Lower lobe of right lung (tissue), 2 donors: Measurements from ENCODE around the gene MICALL1. TPM values are rescaled to one million over a fixed set of nuclear protein-coding genes. Genes with fewer than 3 reads are reported as not detected.

Experiments used
- ATAC-seq, 2 donors: fragments of 200-7000 bp; cut with Tn5 transposase; one replicate each; pipeline ENCODE4 v1.9.1; 2020 to 2022; ENCODE audit warnings: mild to moderate bottlenecking in 2 of 2, moderate library complexity in 2 of 2
- DNase-seq: peaks from one replicate; pipeline ENCODE4 v3.0.0-alpha.2; 2020
- H3K27ac ChIP-seq: fragments of 200-600 bp; one replicate; pipeline ENCODE4 v1.8.0; 2022
- H3K27me3 ChIP-seq: fragments of 200-600 bp; one replicate; pipeline ENCODE4 v1.8.0; 2022; ENCODE audit warnings: low read depth
- H3K36me3 ChIP-seq: fragments of 200-600 bp; one replicate; pipeline ENCODE4 v1.8.0; 2022; ENCODE audit warnings: mild to moderate bottlenecking
- H3K4me1 ChIP-seq: fragments of 200-600 bp; one replicate; pipeline ENCODE4 v1.8.0; 2022
- H3K4me3 ChIP-seq: fragments of 200-600 bp; one replicate; pipeline ENCODE4 v1.8.0; 2022; ENCODE audit warnings: mild to moderate bottlenecking
- H3K9me3 ChIP-seq: fragments of 200-600 bp; one replicate; pipeline ENCODE4 v1.8.0; 2022
- CTCF ChIP-seq: fragments of 200-600 bp; IDR thresholded peaks from one replicate; pipeline ENCODE4 v1.8.0; 2022; ENCODE audit warnings: antibody characterized with exemption, mild to moderate bottlenecking
- intact Hi-C: fragments of 100-400 bp; cut with DNase I; formaldehyde crosslinking; loops from one replicate; pipeline ENCODE4 v1.11.0; 2022
- total RNA-seq: library from RNA; stranded (reverse); fragmentation: NEBNext Ultra II Directional; extraction: Animal tissue kit (Norgen Biotek cat#: 25700); gene quantifications from one replicate; pipeline ENCODE4 v1.2.1, GENCODE V29; 2021
- donor health status: DM: no; HTN: yes; CAD: no; lungs with severe emphysema.

MICALL1 gene
- total RNA-seq, 1 donor from 2014 or later = 32.2 TPM

- Histone ChIP-seq H3K4me3 (no peak overlapping the region), H3K4me1 (peaks cover 27% of the 10 kb centered on the region), H3K36me3 (peaks cover 21% of the 10 kb centered on the region), H3K9me3 (no peaks in the 10 kb centered on the region), H3K27ac (no peak overlapping the region), H3K27me3 (no peaks in the 10 kb centered on the region)
- ATAC-seq = no peak
- TF ChIP-seq CTCF = no peak
- intact Hi-C loops = no loop called here
- DNase-seq = no peak
Observed at GRCh38 chr22:37909766-37910165, 3.7 kb downstream of the MICALL1 start.

GRCh38 chr22:37910890-37911672, 5.0 kb downstream of the MICALL1 start:
- peaks cover 19% of the 10 kb centered on the region for H3K4me1 ChIP-seq

GRCh38 chr22:37911697-37912096, 5.6 kb downstream of the MICALL1 start:
- Histone ChIP-seq H3K36me3 (peaks cover 40% of the 10 kb centered on the region), H3K27ac (peak overlapping the region; percentile 10), H3K27me3 (no peaks in the 10 kb centered on the region), H3K9me3 (no peaks in the 10 kb centered on the region), H3K4me3 (no peak overlapping the region), H3K4me1 (peaks cover 19% of the 10 kb centered on the region)
- DNase-seq (no peak), ATAC-seq (no peak)
- intact Hi-C loops = no loop called here
- no peak for TF ChIP-seq CTCF

More at GRCh38 chr22:37910890-37911672, 5.0 kb downstream of the MICALL1 start:
- Histone ChIP-seq H3K27ac (peak overlapping the region; percentile 18), H3K4me3 (no peak overlapping the region), H3K9me3 (no peaks in the 10 kb centered on the region), H3K36me3 (peaks cover 34% of the 10 kb centered on the region), H3K27me3 (no peaks in the 10 kb centered on the region)
- no peak for ATAC-seq
- no peak for DNase-seq
- intact Hi-C loops = no loop called here
- TF ChIP-seq CTCF = no peak

- intact Hi-C loops = no loop called here
- peaks cover 43% of the 10 kb centered on the region for H3K36me3 ChIP-seq
- H3K27ac ChIP-seq = no peak overlapping the region
- H3K4me3 ChIP-seq = no peak overlapping the region
- H3K27me3 ChIP-seq = no peaks in the 10 kb centered on the region
- no peaks in the 10 kb centered on the region for H3K9me3 ChIP-seq
- H3K4me1 ChIP-seq = peaks cover 14% of the 10 kb centered on the region
- TF ChIP-seq CTCF = no peak
- ATAC-seq (no peak), DNase-seq (no peak)
Observed at GRCh38 chr22:37912171-37912570, 6.1 kb downstream of the MICALL1 start.

- H3K4me1 ChIP-seq = peaks cover 6% of the 10 kb centered on the region
- H3K9me3 ChIP-seq = no peaks in the 10 kb centered on the region
- no peak for TF ChIP-seq CTCF
- no peak overlapping the region for H3K4me3 ChIP-seq
- peaks cover 54% of the 10 kb centered on the region for H3K36me3 ChIP-seq
- DNase-seq (no peak), ATAC-seq (no peak)
- H3K27me3 ChIP-seq = no peaks in the 10 kb centered on the region
- intact Hi-C loops = no loop called here
- H3K27ac ChIP-seq = peak overlapping the region; percentile 11
Observed at GRCh38 chr22:37913233-37913721, 7.2 kb downstream of the MICALL1 start.
